Upper lobe of left lung (tissue), 6 donors: Measurements from ENCODE around the gene ALAD. TPM values are rescaled to one million over a fixed set of nuclear protein-coding genes. Genes with fewer than 3 reads are reported as not detected.

Experiments used
- ATAC-seq, 2 donors: fragments of 200-7000 bp; cut with Tn5 transposase; one replicate each; pipeline ENCODE4 v1.9.1; 2022; ENCODE audit warnings: mild to moderate bottlenecking in 2 of 2, moderate library complexity in 2 of 2; ENCODE audit not compliant: low FRiP score in 2 of 2
- DNase-seq, 2 donors: peaks; one replicate each; pipeline ENCODE4 v3.0.0-alpha.2; 2019 to 2020
- H3K27ac ChIP-seq, 4 donors: fragments of 200-600 bp; sonication (generic); one replicate each; pipeline ENCODE4 v1.5.1; 2016 to 2019
- H3K27me3 ChIP-seq, 4 donors: fragments of 200-600 bp; sonication (generic); one replicate each; pipeline ENCODE4 v1.5.1; 2017 to 2019
- H3K36me3 ChIP-seq, 4 donors: fragments of 200-600 bp; sonication (generic); one replicate each; pipeline ENCODE4 v1.5.1; 2016 to 2019
- H3K4me1 ChIP-seq, 4 donors: fragments of 200-600 bp; sonication (generic); one replicate each; pipeline ENCODE4 v1.5.1; 2018 to 2019
- H3K4me3 ChIP-seq, 4 donors: fragments of 200-600 bp; sonication (generic); one replicate each; pipeline ENCODE4 v1.5.1; 2017 to 2019; ENCODE audit warnings: mild to moderate bottlenecking in 2 of 4, moderate library complexity in 1 of 4
- H3K9me3 ChIP-seq, 4 donors: fragments of 200-600 bp; sonication (generic); one replicate each; pipeline ENCODE4 v1.5.1; 2018 to 2019
- EP300 ChIP-seq, 4 donors: sonication (generic); formaldehyde crosslinking; IDR thresholded peaks; one replicate each; pipeline ENCODE4 v1.5.1; 2017; ENCODE audit warnings: antibody characterized with exemption in 4 of 4, control low read depth in 2 of 4
- POLR2A ChIP-seq, 4 donors: fragments of 450-650 bp; IDR thresholded peaks; one replicate each; pipeline ENCODE4 v1.5.1; 2016 to 2017; ENCODE audit warnings: antibody characterized with exemption in 4 of 4, mild to moderate bottlenecking in 2 of 4
- POLR2AphosphoS5 ChIP-seq, 2 donors: sonication (generic); formaldehyde crosslinking; IDR thresholded peaks; one replicate each; pipeline ENCODE4 v1.5.1; 2017; ENCODE audit warnings: antibody characterized with exemption in 2 of 2
- WGBS, 2 donors: methylation state at CpG; one replicate each; pipeline ENCODE4 v1.1.5; 2017 to 2018; 5-methylcytosine and 5-hydroxymethylcytosine counted together
- total RNA-seq, 6 donors: library from RNA; depleted of rRNA in 4 of 6; stranded (reverse); fragments of >200 nt in 4 of 6; gene quantifications; one replicate each; pipeline versions ENCODE4 v1.1.0 to v1.2.1, GENCODE V29; 2016 to 2021
- TF ChIP-seq, protein P1 (sequence below), 6 experiments: fragments of 450-650 bp in 4 of 6; fragments of 200-600 bp in 2 of 6; sonication (generic) in 2 of 6; IDR thresholded peaks; one replicate each; pipeline ENCODE4 v1.5.1; 2016 to 2019; ENCODE audit warnings: antibody characterized with exemption in 6 of 6
- donor health status: DM: no; HTN: no; CAD: no; lungs with moderate emphysema.
- donor health status: DM: no; HTN: yes; CAD: no; lungs with severe emphysema.

The ALAD gene
- total RNA-seq, 6 donors from 2014 or later, result 30.6 to 48.2 (median 38.2) TPM

DNA sequence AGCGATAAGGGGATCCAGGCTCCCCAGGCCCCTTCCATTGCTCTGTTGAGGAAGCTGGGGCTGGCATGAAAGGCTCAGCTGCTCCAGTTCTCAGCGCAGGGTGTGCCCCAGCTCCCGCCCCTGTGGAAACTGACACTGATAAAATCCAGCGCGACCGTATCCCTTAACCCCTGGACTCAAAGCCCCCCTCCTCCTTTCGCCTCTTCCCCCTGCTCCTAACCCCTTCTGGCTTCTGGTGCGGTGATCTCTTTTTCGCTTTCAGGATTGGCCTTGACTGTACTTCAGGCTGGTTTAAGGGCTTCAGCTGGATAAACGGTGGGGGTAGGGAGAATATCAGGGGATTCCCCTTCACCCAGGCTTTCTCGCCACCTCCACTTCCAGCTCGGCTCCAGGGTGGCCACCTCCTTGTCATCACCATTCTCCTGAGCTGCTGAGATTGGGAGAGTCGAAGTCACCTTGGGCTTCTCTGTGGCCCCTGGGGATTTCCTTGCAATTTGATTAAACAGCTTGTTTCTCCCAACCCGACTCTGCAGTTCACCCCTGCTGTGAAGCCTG lies 50.9 kb downstream of the ALAD start:
- 7 to 12% methylated on average over 14 of the region's 14 CpGs for WGBS, 2 donors

DNA sequence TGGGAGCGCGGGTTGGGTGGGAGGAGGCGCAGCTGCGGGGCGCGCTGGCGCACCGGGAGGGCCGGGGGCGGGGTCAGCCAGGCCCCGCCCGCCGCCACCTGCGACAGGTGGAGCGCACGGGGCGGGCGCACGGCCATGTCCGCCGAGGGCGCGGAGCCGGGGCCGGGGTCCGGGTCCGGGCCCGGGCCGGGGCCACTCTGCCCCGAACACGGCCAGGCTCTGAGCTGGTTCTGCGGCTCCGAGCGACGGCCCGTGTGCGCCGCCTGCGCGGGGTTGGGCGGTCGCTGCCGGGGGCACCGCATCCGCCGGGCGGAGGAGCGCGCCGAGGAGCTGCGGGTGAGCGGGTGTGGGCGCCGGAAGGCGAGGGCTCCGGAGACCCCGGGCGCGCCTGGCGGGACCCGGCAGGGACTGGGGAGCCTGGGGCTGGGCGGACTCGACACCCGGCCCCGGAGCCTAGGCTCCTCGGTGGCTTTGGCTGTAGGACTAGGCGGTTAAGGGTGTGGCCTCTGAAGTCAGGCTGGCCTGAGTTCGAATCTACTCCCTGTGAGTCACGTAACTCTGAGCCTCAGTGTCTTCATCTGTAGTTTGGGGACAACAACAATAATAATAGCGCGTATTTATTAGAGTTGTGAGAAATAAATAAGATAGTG lies 51.5 kb downstream of the ALAD start, which contains the start of gene BSPRY:
Gene BSPRY (plus strand): TSS at position 97 of the 650 bp plus-strand sequence. CDS start 39 bp downstream, at position 136.
- peaks cover 12 to 19% (median 16%) of the 10 kb centered on the region in 4 donors for H3K4me1 ChIP-seq
- no peaks in the 10 kb centered on the region for H3K36me3 ChIP-seq
- no peak for TF ChIP-seq EP300 (IDR thresholded peaks at IDR 0.05)
- TF ChIP-seq POLR2A (IDR thresholded peaks at IDR 0.05), result peak in 2 of 4 donors; percentile 23 to 25
- TF ChIP-seq POLR2AphosphoS5 (IDR thresholded peaks at IDR 0.05), result no peak
- TF ChIP-seq, protein P1, sequence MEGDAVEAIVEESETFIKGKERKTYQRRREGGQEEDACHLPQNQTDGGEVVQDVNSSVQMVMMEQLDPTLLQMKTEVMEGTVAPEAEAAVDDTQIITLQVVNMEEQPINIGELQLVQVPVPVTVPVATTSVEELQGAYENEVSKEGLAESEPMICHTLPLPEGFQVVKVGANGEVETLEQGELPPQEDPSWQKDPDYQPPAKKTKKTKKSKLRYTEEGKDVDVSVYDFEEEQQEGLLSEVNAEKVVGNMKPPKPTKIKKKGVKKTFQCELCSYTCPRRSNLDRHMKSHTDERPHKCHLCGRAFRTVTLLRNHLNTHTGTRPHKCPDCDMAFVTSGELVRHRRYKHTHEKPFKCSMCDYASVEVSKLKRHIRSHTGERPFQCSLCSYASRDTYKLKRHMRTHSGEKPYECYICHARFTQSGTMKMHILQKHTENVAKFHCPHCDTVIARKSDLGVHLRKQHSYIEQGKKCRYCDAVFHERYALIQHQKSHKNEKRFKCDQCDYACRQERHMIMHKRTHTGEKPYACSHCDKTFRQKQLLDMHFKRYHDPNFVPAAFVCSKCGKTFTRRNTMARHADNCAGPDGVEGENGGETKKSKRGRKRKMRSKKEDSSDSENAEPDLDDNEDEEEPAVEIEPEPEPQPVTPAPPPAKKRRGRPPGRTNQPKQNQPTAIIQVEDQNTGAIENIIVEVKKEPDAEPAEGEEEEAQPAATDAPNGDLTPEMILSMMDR (IDR thresholded peaks at IDR 0.05), result no peak
- DNase-seq (peak; percentile 53 to 89), ATAC-seq (peak; percentile 64 to 67)
- no peaks in the 10 kb centered on the region for H3K27me3 ChIP-seq
- H3K27ac ChIP-seq, result peak within 1 kb of the TSS in 3 of 4 donors; percentile 17 to 70 (median 28)
- H3K9me3 ChIP-seq, result no peaks in the 10 kb centered on the region
- peak within 1 kb of the TSS; percentile 8 to 78 (median 70) for H3K4me3 ChIP-seq
- WGBS, 2 donors, result 4 to 6% methylated on average over 8 to 32 of the region's 71 CpGs

More for the DNA sequence above, 50.9 kb downstream of the ALAD start:
- H3K4me3 ChIP-seq, result peak overlapping the region in 3 of 4 donors; percentile 64 to 78 (median 76)
- TF ChIP-seq POLR2A (IDR thresholded peaks at IDR 0.05), result no peak
- DNase-seq (peak in 1 of 2 donors; percentile 36), ATAC-seq (peak; percentile 12 to 16)
- H3K36me3 ChIP-seq, result no peaks in the 10 kb centered on the region
- H3K27ac ChIP-seq, result peak overlapping the region in 1 of 4 donors; percentile 70
- H3K4me1 ChIP-seq, result peaks cover 12 to 19% (median 16%) of the 10 kb centered on the region in 4 donors
- no peaks in the 10 kb centered on the region for H3K27me3 ChIP-seq
- no peaks in the 10 kb centered on the region for H3K9me3 ChIP-seq

DNA sequence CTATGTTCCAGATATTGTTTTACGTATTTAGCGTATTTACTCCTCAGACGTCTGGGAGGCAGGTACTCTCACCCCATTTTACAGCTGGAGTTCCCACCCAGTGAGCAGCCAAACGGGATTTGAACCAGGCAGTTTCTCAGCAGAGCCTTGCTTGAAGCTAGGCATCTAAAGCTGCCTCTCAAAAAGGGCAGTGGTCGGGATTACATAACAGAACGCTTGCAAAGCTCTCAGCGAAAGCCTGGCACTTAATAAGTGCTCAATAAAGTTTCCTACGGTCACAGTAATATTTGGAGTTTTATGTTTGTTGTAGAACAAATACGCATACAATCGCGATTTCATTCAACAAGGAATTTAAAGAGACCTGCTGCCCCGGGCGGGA lies 52.0 kb downstream of the ALAD start:
- 16 to 19% methylated on average over 13 of the region's 13 CpGs for WGBS, 2 donors

DNA sequence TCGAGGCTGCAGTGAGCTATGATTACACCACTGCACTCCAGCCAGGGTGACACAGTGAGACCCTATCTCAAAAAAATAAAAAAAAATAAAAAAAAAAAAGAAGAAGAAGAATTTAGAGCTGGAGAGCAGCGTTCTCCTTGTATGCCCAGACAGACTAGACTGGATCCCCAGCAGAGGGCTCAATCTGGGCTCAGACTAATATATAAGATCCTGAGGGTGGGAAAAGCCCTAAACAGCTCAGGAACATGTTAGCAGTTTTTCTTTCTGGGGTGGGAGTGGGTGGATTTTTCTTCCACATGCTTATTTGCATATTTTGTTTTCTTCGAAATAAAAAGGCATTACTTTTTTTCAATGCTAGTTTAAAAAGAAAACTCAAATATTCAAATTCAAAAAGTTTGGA lies 52.6 kb downstream of the ALAD start:
- no peak overlapping the region for H3K4me3 ChIP-seq
- DNase-seq, result no peak
- ATAC-seq, result no peak
- WGBS, 2 donors, result 84 to 92% methylated on average over 3 of the region's 3 CpGs
- H3K36me3 ChIP-seq, result no peaks in the 10 kb centered on the region
- H3K27ac ChIP-seq, result no peak overlapping the region
- TF ChIP-seq EP300 (IDR thresholded peaks at IDR 0.05) (no peak), POLR2AphosphoS5 (IDR thresholded peaks at IDR 0.05) (no peak), POLR2A (IDR thresholded peaks at IDR 0.05) (no peak)
- TF ChIP-seq, protein P1 (IDR thresholded peaks at IDR 0.05), result no peak
- no peaks in the 10 kb centered on the region for H3K27me3 ChIP-seq
- no peaks in the 10 kb centered on the region for H3K9me3 ChIP-seq
- H3K4me1 ChIP-seq, result peaks cover 16 to 21% (median 19%) of the 10 kb centered on the region in 4 donors

More for the DNA sequence above, 52.0 kb downstream of the ALAD start:
- Histone ChIP-seq H3K4me1 (peaks cover 14 to 19% (median 18%) of the 10 kb centered on the region in 4 donors), H3K36me3 (no peaks in the 10 kb centered on the region), H3K27me3 (no peaks in the 10 kb centered on the region), H3K27ac (peak overlapping the region in 1 of 4 donors; percentile 70), H3K4me3 (peak overlapping the region in 3 of 4 donors; percentile 64 to 78 (median 76)), H3K9me3 (no peaks in the 10 kb centered on the region)
- DNase-seq (no peak), ATAC-seq (no peak)
- TF ChIP-seq, protein P1 (IDR thresholded peaks at IDR 0.05), result no peak
- TF ChIP-seq POLR2A (IDR thresholded peaks at IDR 0.05), result no peak
- no peak for TF ChIP-seq POLR2AphosphoS5 (IDR thresholded peaks at IDR 0.05)
- TF ChIP-seq EP300 (IDR thresholded peaks at IDR 0.05), result no peak

DNA sequence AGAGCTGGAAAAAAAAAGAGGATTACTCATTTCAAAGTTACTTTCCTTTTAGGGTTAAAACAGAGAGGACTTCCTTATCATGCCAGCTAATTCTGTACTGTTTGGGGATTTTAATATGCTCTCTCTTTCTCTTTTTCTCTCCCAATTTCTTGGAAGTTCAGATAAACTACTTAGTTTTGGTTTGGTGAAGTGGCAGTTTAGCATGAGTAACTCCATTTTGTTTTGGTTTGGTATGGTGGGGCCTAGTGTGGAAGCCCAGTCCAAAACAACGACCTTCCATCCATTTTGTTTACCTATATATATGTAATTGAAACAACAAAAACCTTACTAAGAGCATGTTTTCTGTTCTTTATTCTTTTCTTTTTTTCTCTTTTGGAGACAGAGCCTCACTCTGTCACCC lies 55.4 kb downstream of the ALAD start:
- Histone ChIP-seq H3K27me3 (no peaks in the 10 kb centered on the region), H3K9me3 (no peaks in the 10 kb centered on the region), H3K27ac (no peak overlapping the region), H3K4me1 (peaks cover 11 to 21% (median 18%) of the 10 kb centered on the region in 4 donors), H3K36me3 (no peaks in the 10 kb centered on the region), H3K4me3 (no peak overlapping the region)
- DNase-seq, result no peak
- 0 to 84% methylated on average over 1 of the region's 1 CpG for WGBS, 2 donors
- no peak for ATAC-seq
- TF ChIP-seq POLR2AphosphoS5 (IDR thresholded peaks at IDR 0.05) (no peak), POLR2A (IDR thresholded peaks at IDR 0.05) (no peak), EP300 (IDR thresholded peaks at IDR 0.05) (no peak)
- TF ChIP-seq, protein P1 (IDR thresholded peaks at IDR 0.05), result no peak
